ENCODE data around the gene PPWD1. TPM values are rescaled to one million over a fixed set of nuclear protein-coding genes. Genes with fewer than 3 reads are reported as not detected.
"Not testable (repeated sequence)": the region's sequence is repeated elsewhere in the genome, so short reads cannot be mapped to it uniquely, and the experiment has no call there.

PPWD1 gene
- total RNA-seq, 1 experiment from 2014 or later: 32.5 TPM

- BruUV-seq (replicated peaks): no TSS peak
- no peak for TF ChIP-seq CTCF (IDR thresholded peaks at IDR 0.05; ENCODE audit: unreplicated experiment)
- H3K27me3 Mint-ChIP-seq (ENCODE audit: unreplicated experiment): no peaks in the 10 kb centered on the region
- H3K4me1 Mint-ChIP-seq (ENCODE audit: low read depth, unreplicated experiment): peaks cover 37% of the 10 kb centered on the region
- H3K4me3 Mint-ChIP-seq (ENCODE audit: low read depth, unreplicated experiment): peak overlapping the region; percentile 50
- CTCF ChIA-PET: interaction anchor here (0.6 to 1.3 kb wide), 8 partner anchors 12 to 543 kb away, joined by 3 to 5 read pairs (median 4); partner anchors contain the start of genes CENPK, PPWD1 and TRIM23
- DNase-seq: peak; percentile 73
- H3K36me3 Mint-ChIP-seq (ENCODE audit: insufficient read depth, unreplicated experiment): peaks cover 5% of the 10 kb centered on the region
- peak overlapping the region; percentile 62 for H3K27ac Mint-ChIP-seq (ENCODE audit: unreplicated experiment)
- intact Hi-C loops (cut with micrococcal nuclease; ENCODE audit: unreplicated experiment): loop anchor here (1.0 kb wide), 1 partner anchor 13 kb away; the partner anchor contains the start of gene TRIM23
- no peaks in the 10 kb centered on the region for H3K9me3 Mint-ChIP-seq (ENCODE audit: low read depth, unreplicated experiment)
These were observed 48.4 kb downstream of the PPWD1 start for GRCh38 chr5:65611524-65611923.

GRCh38 chr5:65612298-65612907, 49.3 kb downstream of the PPWD1 start:
- CTCF ChIA-PET: interaction anchor here (0.9 to 1.3 kb wide), 4 partner anchors 11 to 49 kb away, joined by 3 to 5 read pairs (median 4); partner anchors contain the start of genes CENPK, PPWD1 and TRIM23
- H3K9me3 Mint-ChIP-seq (ENCODE audit: low read depth, unreplicated experiment): no peaks in the 10 kb centered on the region
- peaks cover 2% of the 10 kb centered on the region for H3K36me3 Mint-ChIP-seq (ENCODE audit: insufficient read depth, unreplicated experiment)
- peak overlapping the region; percentile 62 for H3K27ac Mint-ChIP-seq (ENCODE audit: unreplicated experiment)
- intact Hi-C loops (cut with micrococcal nuclease; ENCODE audit: unreplicated experiment): no loop called here
- no peaks in the 10 kb centered on the region for H3K27me3 Mint-ChIP-seq (ENCODE audit: unreplicated experiment)
- no TSS peak for BruUV-seq (replicated peaks)
- DNase-seq: peak; percentile 19
- no peak for TF ChIP-seq CTCF (IDR thresholded peaks at IDR 0.05; ENCODE audit: unreplicated experiment)
- H3K4me3 Mint-ChIP-seq (ENCODE audit: low read depth, unreplicated experiment): peak overlapping the region; percentile 50
- peaks cover 37% of the 10 kb centered on the region for H3K4me1 Mint-ChIP-seq (ENCODE audit: low read depth, unreplicated experiment)

- CTCF ChIA-PET: no interaction called here
- H3K36me3 Mint-ChIP-seq (ENCODE audit: insufficient read depth, unreplicated experiment): peaks cover 19% of the 10 kb centered on the region
- no peaks in the 10 kb centered on the region for H3K27me3 Mint-ChIP-seq (ENCODE audit: unreplicated experiment)
- TF ChIP-seq CTCF (IDR thresholded peaks at IDR 0.05; ENCODE audit: unreplicated experiment): no peak
- BruUV-seq (replicated peaks): no TSS peak
- no peak overlapping the region for H3K27ac Mint-ChIP-seq (ENCODE audit: unreplicated experiment)
- intact Hi-C loops (cut with micrococcal nuclease; ENCODE audit: unreplicated experiment): no loop called here
- no peaks in the 10 kb centered on the region for H3K9me3 Mint-ChIP-seq (ENCODE audit: low read depth, unreplicated experiment)
- DNase-seq: no peak
- no peaks in the 10 kb centered on the region for H3K4me1 Mint-ChIP-seq (ENCODE audit: low read depth, unreplicated experiment)
- H3K4me3 Mint-ChIP-seq (ENCODE audit: low read depth, unreplicated experiment): no peak overlapping the region
These were observed 56.9 kb downstream of the PPWD1 start for GRCh38 chr5:65620021-65620420.

GRCh38 chr5:65621961-65622360, 58.9 kb downstream of the PPWD1 start:
- intact Hi-C loops (cut with micrococcal nuclease; ENCODE audit: unreplicated experiment); BruUV-seq (replicated peaks); H3K4me3 Mint-ChIP-seq (ENCODE audit: low read depth, unreplicated experiment); DNase-seq; H3K27ac Mint-ChIP-seq (ENCODE audit: unreplicated experiment); H3K4me1 Mint-ChIP-seq (ENCODE audit: low read depth, unreplicated experiment); H3K27me3 Mint-ChIP-seq (ENCODE audit: unreplicated experiment); H3K9me3 Mint-ChIP-seq (ENCODE audit: low read depth, unreplicated experiment); CTCF ChIA-PET: not testable (repeated sequence)
- peaks cover 28% of the 10 kb centered on the region for H3K36me3 Mint-ChIP-seq (ENCODE audit: insufficient read depth, unreplicated experiment)

- Mint-ChIP-seq H3K4me1 (ENCODE audit: low read depth, unreplicated experiment) (no peaks in the 10 kb centered on the region), H3K27ac (ENCODE audit: unreplicated experiment) (no peak overlapping the region), H3K36me3 (ENCODE audit: insufficient read depth, unreplicated experiment) (peaks cover 28% of the 10 kb centered on the region), H3K27me3 (ENCODE audit: unreplicated experiment) (no peaks in the 10 kb centered on the region), H3K4me3 (ENCODE audit: low read depth, unreplicated experiment) (peak overlapping the region; percentile 99), H3K9me3 (ENCODE audit: low read depth, unreplicated experiment) (no peaks in the 10 kb centered on the region)
- no peak for TF ChIP-seq CTCF (IDR thresholded peaks at IDR 0.05; ENCODE audit: unreplicated experiment)
- CTCF ChIA-PET: interaction anchor here (0.9 kb wide), 1 partner anchor 12 kb away, joined by 3 read pairs; no protein-coding TSS in a partner anchor
- intact Hi-C loops (cut with micrococcal nuclease; ENCODE audit: unreplicated experiment): no loop called here
- DNase-seq: no peak
- TSS peak; percentile 42 for BruUV-seq (replicated peaks)
These were observed 60.4 kb downstream of the PPWD1 start for GRCh38 chr5:65623482-65623881.
